Measurements from ENCODE around the gene RNF8.
"Not testable (repeated sequence)": the region's sequence is repeated elsewhere in the genome, so short reads cannot be mapped to it uniquely, and the experiment has no call there.

Gene RNF8

GRCh38 chr6:37353761-37354525, at the start of gene RNF8:
RNF8 (plus strand) TSS chr6:37353983; CDS start chr6:37354165, 182 bp downstream.
- peak; percentile 38 for DNase-seq (ENCODE audit: low read depth)
- TF ChIP-seq CTCF (IDR thresholded peaks at IDR 0.05; ENCODE audit: control insufficient read depth, extremely low read depth, insufficient read depth): no peak
- peak within 1 kb of the TSS; percentile 73 for H3K4me3 ChIP-seq (ENCODE audit: low read depth, low read length)

- DNase-seq (ENCODE audit: low read depth): no peak
- no peak for TF ChIP-seq CTCF (IDR thresholded peaks at IDR 0.05; ENCODE audit: control insufficient read depth, extremely low read depth, insufficient read depth)
- H3K4me3 ChIP-seq (ENCODE audit: low read depth, low read length): no peak overlapping the region
Measured at GRCh38 chr6:37304766-37305165, 49.0 kb upstream of the RNF8 start.

GRCh38 chr6:37305841-37306425, 47.9 kb upstream of the RNF8 start:
- no peak for TF ChIP-seq CTCF (IDR thresholded peaks at IDR 0.05; ENCODE audit: control insufficient read depth, extremely low read depth, insufficient read depth)
- DNase-seq (ENCODE audit: low read depth): no peak
- H3K4me3 ChIP-seq (ENCODE audit: low read depth, low read length): no peak overlapping the region

GRCh38 chr6:37306624-37307222, 47.1 kb upstream of the RNF8 start:
- no peak for DNase-seq (ENCODE audit: low read depth)
- no peak for TF ChIP-seq CTCF (IDR thresholded peaks at IDR 0.05; ENCODE audit: control insufficient read depth, extremely low read depth, insufficient read depth)
- no peak overlapping the region for H3K4me3 ChIP-seq (ENCODE audit: low read depth, low read length)

- DNase-seq (ENCODE audit: low read depth); H3K4me3 ChIP-seq (ENCODE audit: low read depth, low read length): not testable (repeated sequence)
Measured at GRCh38 chr6:37307484-37307883, 46.3 kb upstream of the RNF8 start.

GRCh38 chr6:37308069-37308815, 45.5 kb upstream of the RNF8 start:
- TF ChIP-seq CTCF (IDR thresholded peaks at IDR 0.05; ENCODE audit: control insufficient read depth, extremely low read depth, insufficient read depth): no peak
- H3K4me3 ChIP-seq (ENCODE audit: low read depth, low read length): no peak overlapping the region
- DNase-seq (ENCODE audit: low read depth): peak; percentile 58

- no peak overlapping the region for H3K4me3 ChIP-seq (ENCODE audit: low read depth, low read length)
- no peak for TF ChIP-seq CTCF (IDR thresholded peaks at IDR 0.05; ENCODE audit: control insufficient read depth, extremely low read depth, insufficient read depth)
- no peak for DNase-seq (ENCODE audit: low read depth)
Measured at GRCh38 chr6:37309046-37309445, 44.7 kb upstream of the RNF8 start.
